Heart left ventricle (tissue), 16 donors: ENCODE data around the gene TSR1. TPM values are rescaled to one million over a fixed set of nuclear protein-coding genes. Genes with fewer than 3 reads are reported as not detected.

Experiments used
- ATAC-seq, 4 donors: fragments of 200-7000 bp; cut with Tn5 transposase; one replicate each; pipeline ENCODE4 v1.9.1; 2020 to 2022; ENCODE audit warnings: moderate library complexity in 4 of 4, mild to moderate bottlenecking in 3 of 4, moderate number of reproducible peaks in 1 of 4
- DNase-seq, 5 donors: peaks; one replicate each; pipeline ENCODE4 v3.0.0-alpha.2; 2020
- H3K27ac ChIP-seq, 12 donors: fragments of 200-600 bp; sonication (generic) in 4 of 12; one replicate each; pipeline versions ENCODE4 v1.5.0 to v1.8.0; 2016 to 2022; ENCODE audit warnings: mild to moderate bottlenecking in 2 of 12
- H3K27me3 ChIP-seq, 9 donors: fragments of 200-600 bp; sonication (generic) in 2 of 9; one replicate each; pipeline versions ENCODE4 v1.5.1 to v1.8.0; 2016 to 2022; ENCODE audit warnings: mild to moderate bottlenecking in 3 of 9
- H3K36me3 ChIP-seq, 9 donors: fragments of 200-600 bp; sonication (generic) in 2 of 9; one replicate each; pipeline versions ENCODE4 v1.5.0 to v1.8.0; 2018 to 2022; ENCODE audit warnings: mild to moderate bottlenecking in 2 of 9
- H3K4me1 ChIP-seq, 12 donors: fragments of 200-600 bp; sonication (generic) in 4 of 12; one replicate each; pipeline versions ENCODE4 v1.5.0 to v1.8.0; 2016 to 2022; ENCODE audit warnings: mild to moderate bottlenecking in 3 of 12
- H3K4me3 ChIP-seq, 12 donors: fragments of 200-600 bp; sonication (generic) in 4 of 12; one replicate each; pipeline versions ENCODE4 v1.5.0 to v1.8.0; 2017 to 2022; ENCODE audit warnings: mild to moderate bottlenecking in 9 of 12, moderate library complexity in 4 of 12
- H3K9me3 ChIP-seq, 12 donors: fragments of 200-600 bp; sonication (generic) in 4 of 12; one replicate each; pipeline versions ENCODE4 v1.5.0 to v1.8.0; 2016 to 2022; ENCODE audit warnings: mild to moderate bottlenecking in 1 of 12
- POLR2A ChIP-seq, 2 donors: fragments of 450-650 bp; IDR thresholded peaks; one replicate each; pipeline ENCODE4 v1.6.1; 2017; ENCODE audit warnings: antibody characterized with exemption in 2 of 2, mild to moderate bottlenecking in 2 of 2, moderate library complexity in 2 of 2
- WGBS, 4 donors: extraction: QIAGEN DNeasy Blood & Tissue Kit in 2 of 4; methylation state at CpG; one replicate each; pipeline versions ENCODE4 v1.1.5 to v1.1.7; 2013 to 2018; 5-methylcytosine and 5-hydroxymethylcytosine counted together
- intact Hi-C, 10 donors: fragments of 100-400 bp; cut with DNase I; formaldehyde crosslinking; loops; one replicate each; pipeline versions ENCODE4 v1.11.1 to v1.14.2; 2022
- polyA plus RNA-seq, 2 donors: library from polyadenylated mRNA; stranded (reverse); fragments of 200-250 nt; gene quantifications; one replicate each; pipeline ENCODE4 v1.2.3, GENCODE V29; 2013
- total RNA-seq, 9 donors: library from RNA; depleted of rRNA in 2 of 9; stranded (reverse); fragments of >200 nt in 2 of 9; fragmentation: NEBNext Ultra II Directional in 3 of 9; extraction: Animal tissue kit (Norgen Biotek cat#: 25700) in 3 of 9; gene quantifications; one replicate each; pipeline versions ENCODE4 v1.1.0 to v1.2.4, GENCODE V29; 2016 to 2023
- TF ChIP-seq, protein P1 (sequence below), 12 donors: fragments of 200-600 bp; sonication (generic) in 4 of 12; IDR thresholded peaks; one replicate each; pipeline versions ENCODE4 v1.5.0 to v1.8.0; 2018 to 2022; ENCODE audit warnings: antibody characterized with exemption in 12 of 12, mild to moderate bottlenecking in 5 of 12
- donor health status: ischemic (EF 13 %, LVEDD 7.1; RV severe dilation, severe dysfunction).
- donor health status: healthy with polysubstance abuse.
- donor health status: DM: no; HTN: yes; CAD: no.
- donor health status: DM: no; HTN: no; CAD: no.
- donor health status: ischemic (EF 25% LVEDD 6.9; RV normal size, moderate dysfunction).
- donor health status: ischemic (EF 25% LVEDD 5.7; RV mildly dilated, moderate dysfunction).
- donor health status: healthy.
- donor health status: DM: yes; HTN: yes; CAD: no.
- donor health status: ischemic (EF 35%, LVEDD 5.7; RV mildly dilated, moderate dysfunction).
- donor health status: nonischemic (EF 11% LVEDD 7.7; RV severe dilation, severe dysfunction).
- donor health status: DM: yes; HTN: yes; CAD: no.
- donor health status: PGD.
- donor health status: ischemic (EF 29% LVEDD 5.4; RV normal size, mild dysfunction).
- donor health status: nonischemic (EF 23%, LVEDD 6.1; RV moderate dilation, normal function).

TSR1 gene
- total and polyA plus RNA-seq, 11 donors = 12.0 to 35.8 (median 22.3) TPM

DNA sequence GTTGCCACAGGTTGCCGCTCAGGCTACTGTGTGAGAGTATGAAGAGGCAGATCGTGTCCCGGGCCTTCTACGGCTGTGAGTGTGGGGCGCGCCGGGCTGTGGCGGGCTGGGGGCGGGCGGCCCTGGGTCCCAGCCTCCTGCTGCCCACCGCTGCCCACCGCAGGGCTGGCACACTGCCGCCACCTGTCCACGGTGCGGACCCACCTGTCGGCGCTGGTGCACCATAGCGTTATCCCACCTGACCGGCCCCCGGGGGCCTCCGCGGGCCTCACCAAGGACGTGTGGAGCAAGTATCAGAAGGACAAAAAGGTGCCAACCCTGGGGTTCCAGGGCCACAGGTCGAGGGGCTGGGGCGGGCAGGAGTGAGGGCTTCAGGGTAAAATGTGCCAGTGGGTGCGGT is 35.9 kb upstream of the TSR1 start:
- peaks cover 0 to 63% (median 47%) of the 10 kb centered on the region in 9 donors for H3K36me3 ChIP-seq
- 91 to 97% (median 96%) methylated on average over 17 to 26 of the region's 26 CpGs for WGBS, 4 donors

DNA sequence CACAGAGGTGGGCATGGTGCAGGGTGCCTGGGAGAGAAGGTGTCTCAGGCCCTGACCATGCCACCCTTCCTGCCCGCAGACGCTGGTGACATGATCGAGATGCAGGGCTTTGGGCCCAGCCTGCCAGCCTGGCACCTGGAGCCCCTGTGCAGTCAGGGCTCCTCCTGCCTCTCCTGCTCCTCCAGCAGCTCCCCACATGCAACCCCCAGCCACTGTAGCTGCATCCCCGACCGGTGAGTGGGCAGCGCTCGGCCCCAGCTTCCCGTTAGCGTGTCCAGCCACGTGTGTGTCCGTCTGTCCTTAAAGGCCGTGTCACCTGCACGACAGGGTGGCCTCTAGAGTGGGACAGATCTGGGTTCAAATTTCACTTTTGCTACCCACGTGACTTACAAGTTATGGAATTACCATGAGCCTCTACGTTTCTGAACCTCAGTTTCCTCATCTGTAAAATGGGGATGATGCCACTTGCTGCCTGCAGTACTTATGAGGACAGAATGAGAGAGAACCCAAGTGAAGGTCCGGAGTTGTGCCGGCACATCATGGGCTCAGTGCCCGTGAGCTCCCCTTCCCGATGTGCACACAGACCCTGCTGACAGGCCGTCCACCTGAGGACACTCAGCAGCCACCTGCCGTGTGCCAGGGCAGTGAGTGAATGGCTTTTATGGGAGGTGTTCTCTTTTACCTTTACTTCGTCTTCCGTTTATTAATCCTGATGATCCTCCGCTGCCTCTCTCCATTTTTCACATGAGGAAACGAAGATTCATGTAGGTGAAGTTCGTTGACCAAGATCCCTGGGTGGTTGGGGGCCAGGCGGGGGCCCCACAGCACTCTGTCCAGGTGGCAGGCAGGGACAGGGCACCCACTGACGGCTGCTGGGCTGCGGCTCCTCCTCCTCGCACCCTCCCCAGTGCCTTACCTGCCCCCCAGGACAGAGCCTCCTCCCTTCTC is 35.2 kb upstream of the TSR1 start:
- Histone ChIP-seq H3K9me3 (no peaks in the 10 kb centered on the region), H3K36me3 (peaks cover 0 to 60% (median 43%) of the 10 kb centered on the region in 9 donors), H3K27me3 (no peaks in the 10 kb centered on the region), H3K4me1 (peaks cover 0 to 29% (median 15%) of the 10 kb centered on the region in 12 donors), H3K4me3 (no peak overlapping the region), H3K27ac (no peak overlapping the region)
- intact Hi-C loops = no loop called here
- 95 to 97% (median 96%) methylated on average over 26 to 30 of the region's 30 CpGs for WGBS, 4 donors
- ATAC-seq (no peak), DNase-seq (no peak)
- no peak for TF ChIP-seq POLR2A (IDR thresholded peaks at IDR 0.05)
- TF ChIP-seq, protein P1, sequence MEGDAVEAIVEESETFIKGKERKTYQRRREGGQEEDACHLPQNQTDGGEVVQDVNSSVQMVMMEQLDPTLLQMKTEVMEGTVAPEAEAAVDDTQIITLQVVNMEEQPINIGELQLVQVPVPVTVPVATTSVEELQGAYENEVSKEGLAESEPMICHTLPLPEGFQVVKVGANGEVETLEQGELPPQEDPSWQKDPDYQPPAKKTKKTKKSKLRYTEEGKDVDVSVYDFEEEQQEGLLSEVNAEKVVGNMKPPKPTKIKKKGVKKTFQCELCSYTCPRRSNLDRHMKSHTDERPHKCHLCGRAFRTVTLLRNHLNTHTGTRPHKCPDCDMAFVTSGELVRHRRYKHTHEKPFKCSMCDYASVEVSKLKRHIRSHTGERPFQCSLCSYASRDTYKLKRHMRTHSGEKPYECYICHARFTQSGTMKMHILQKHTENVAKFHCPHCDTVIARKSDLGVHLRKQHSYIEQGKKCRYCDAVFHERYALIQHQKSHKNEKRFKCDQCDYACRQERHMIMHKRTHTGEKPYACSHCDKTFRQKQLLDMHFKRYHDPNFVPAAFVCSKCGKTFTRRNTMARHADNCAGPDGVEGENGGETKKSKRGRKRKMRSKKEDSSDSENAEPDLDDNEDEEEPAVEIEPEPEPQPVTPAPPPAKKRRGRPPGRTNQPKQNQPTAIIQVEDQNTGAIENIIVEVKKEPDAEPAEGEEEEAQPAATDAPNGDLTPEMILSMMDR (IDR thresholded peaks at IDR 0.05) = no peak

More for the DNA sequence above, 35.9 kb upstream of the TSR1 start:
- intact Hi-C loops = no loop called here
- DNase-seq (peak in 1 of 5 donors; percentile 60), ATAC-seq (no peak)
- H3K27me3 ChIP-seq = no peaks in the 10 kb centered on the region
- no peak overlapping the region for H3K27ac ChIP-seq
- H3K4me3 ChIP-seq = no peak overlapping the region
- H3K4me1 ChIP-seq = peaks cover 0 to 29% (median 15%) of the 10 kb centered on the region in 12 donors
- no peaks in the 10 kb centered on the region for H3K9me3 ChIP-seq
- TF ChIP-seq, protein P1 (IDR thresholded peaks at IDR 0.05) = no peak
- no peak for TF ChIP-seq POLR2A (IDR thresholded peaks at IDR 0.05)

DNA sequence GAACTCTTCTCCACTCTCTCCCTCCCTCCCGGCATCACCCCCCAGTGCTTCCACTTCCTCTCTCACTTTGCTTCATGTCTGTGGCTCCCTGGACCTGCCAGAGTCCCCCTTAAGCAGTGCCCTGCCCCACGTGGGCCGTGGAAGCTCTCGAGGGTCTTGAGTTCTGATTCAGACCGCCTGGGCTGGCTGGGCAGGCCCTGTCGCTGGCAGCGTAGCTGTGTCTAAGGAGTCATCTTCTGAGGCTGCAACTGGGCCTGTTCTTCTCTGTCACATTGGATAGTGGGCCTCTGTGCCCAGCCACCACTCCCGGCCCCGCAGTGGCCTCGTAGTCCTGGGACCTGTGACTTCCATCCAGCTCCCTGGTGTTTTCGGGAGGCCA is 33.9 kb upstream of the TSR1 start:
- intact Hi-C loops = no loop called here
- Histone ChIP-seq H3K4me3 (no peak overlapping the region), H3K36me3 (peaks cover 0 to 56% (median 34%) of the 10 kb centered on the region in 9 donors), H3K9me3 (no peaks in the 10 kb centered on the region), H3K4me1 (peaks cover 0 to 29% (median 15%) of the 10 kb centered on the region in 12 donors), H3K27me3 (no peaks in the 10 kb centered on the region), H3K27ac (no peak overlapping the region)
- ATAC-seq (no peak), DNase-seq (peak in 1 of 5 donors; percentile 55)
- TF ChIP-seq, protein P1 (IDR thresholded peaks at IDR 0.05) = no peak
- 88 to 92% (median 89%) methylated on average over 9 to 11 of the region's 11 CpGs for WGBS, 4 donors

DNA sequence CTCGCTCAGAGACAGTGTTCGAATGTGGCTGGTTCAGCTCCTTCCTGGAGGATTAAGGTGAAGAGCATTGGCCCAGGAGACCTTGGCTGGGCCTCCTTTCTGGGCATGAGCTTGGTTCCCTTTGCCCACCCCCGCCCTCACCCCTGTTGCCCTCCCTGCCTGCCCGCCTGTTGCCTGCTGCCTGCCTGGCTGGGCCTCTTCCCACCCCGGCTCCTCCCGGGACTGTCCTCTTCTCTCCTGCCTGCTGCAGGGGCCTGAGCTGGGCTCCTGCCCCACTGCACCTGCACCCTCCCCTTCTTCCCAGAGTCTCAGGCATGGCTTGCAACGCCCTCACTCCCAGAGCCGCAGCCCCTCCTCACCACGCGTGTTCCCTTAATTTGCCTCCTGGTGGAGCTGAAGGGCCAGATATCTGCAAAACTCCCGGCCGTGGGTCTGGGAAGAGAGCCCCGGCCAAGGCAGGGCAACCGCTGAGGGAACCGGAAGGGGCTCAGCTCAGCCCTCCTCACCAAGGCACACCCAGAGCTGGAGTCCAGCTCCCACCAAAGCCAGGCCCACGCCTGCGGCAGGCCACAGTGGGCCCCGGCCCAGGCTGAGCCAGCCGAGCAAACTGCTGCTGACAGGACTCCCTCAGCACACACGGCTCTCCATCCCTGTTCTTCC is 33.4 kb upstream of the TSR1 start:
- Histone ChIP-seq H3K27me3 (no peaks in the 10 kb centered on the region), H3K36me3 (peaks cover 0 to 56% (median 34%) of the 10 kb centered on the region in 9 donors), H3K4me1 (peaks cover 0 to 34% (median 16%) of the 10 kb centered on the region in 12 donors), H3K27ac (no peak overlapping the region), H3K9me3 (no peaks in the 10 kb centered on the region), H3K4me3 (no peak overlapping the region)
- WGBS, 4 donors = 56 to 72% (median 65%) methylated on average over 17 to 20 of the region's 20 CpGs
- intact Hi-C loops = no loop called here
- no peak for TF ChIP-seq POLR2A (IDR thresholded peaks at IDR 0.05)
- TF ChIP-seq, protein P1 (IDR thresholded peaks at IDR 0.05) = peak in 1 of 12 donors; percentile 9
- DNase-seq = no peak
- peak in 2 of 4 donors; percentile 4 to 12 for ATAC-seq
